ENCODE measurements around the gene ZIC2.
"Not testable (repeated sequence)": the region's sequence is repeated elsewhere in the genome, so short reads cannot be mapped to it uniquely, and the experiment has no call there.

The ZIC2 gene

GRCh38 chr13:100014621-100015020 is 33.0 kb downstream of the ZIC2 start:
- no peak for DNase-seq (ENCODE audit: low read depth in 2 of 2)

GRCh38 chr13:100019780-100020356 is 38.3 kb downstream of the ZIC2 start:
- no peak for DNase-seq (ENCODE audit: low read depth in 2 of 2)

GRCh38 chr13:100022798-100023197 is 41.2 kb downstream of the ZIC2 start:
- DNase-seq (ENCODE audit: low read depth in 2 of 2) = no peak

- no peak for DNase-seq (ENCODE audit: low read depth in 2 of 2)
Observed at GRCh38 chr13:100024023-100024422, 42.4 kb downstream of the ZIC2 start.

GRCh38 chr13:100029933-100030332 is 48.3 kb downstream of the ZIC2 start:
- DNase-seq (ENCODE audit: low read depth in 2 of 2) = no peak

- DNase-seq (ENCODE audit: low read depth in 2 of 2) = not testable (repeated sequence)
Observed at GRCh38 chr13:100032642-100033041, 51.1 kb downstream of the ZIC2 start.

- DNase-seq (ENCODE audit: low read depth in 2 of 2) = no peak
Observed at GRCh38 chr13:100035936-100036335, 54.4 kb downstream of the ZIC2 start.

Data from stimulated activated CD8-positive, alpha-beta memory T cell treated with anti-CD3 and anti-CD28 coated beads, Interleukin-2, amount 100 ng/mL, for 48 hours (primary cell).